Measurements from ENCODE around the gene ITPR2. TPM values are rescaled to one million over a fixed set of nuclear protein-coding genes. Genes with fewer than 3 reads are reported as not detected.

Gene ITPR2
- total and polyA plus RNA-seq, 4 donors: 11.7 to 93.3 (median 35.4) TPM

DNA sequence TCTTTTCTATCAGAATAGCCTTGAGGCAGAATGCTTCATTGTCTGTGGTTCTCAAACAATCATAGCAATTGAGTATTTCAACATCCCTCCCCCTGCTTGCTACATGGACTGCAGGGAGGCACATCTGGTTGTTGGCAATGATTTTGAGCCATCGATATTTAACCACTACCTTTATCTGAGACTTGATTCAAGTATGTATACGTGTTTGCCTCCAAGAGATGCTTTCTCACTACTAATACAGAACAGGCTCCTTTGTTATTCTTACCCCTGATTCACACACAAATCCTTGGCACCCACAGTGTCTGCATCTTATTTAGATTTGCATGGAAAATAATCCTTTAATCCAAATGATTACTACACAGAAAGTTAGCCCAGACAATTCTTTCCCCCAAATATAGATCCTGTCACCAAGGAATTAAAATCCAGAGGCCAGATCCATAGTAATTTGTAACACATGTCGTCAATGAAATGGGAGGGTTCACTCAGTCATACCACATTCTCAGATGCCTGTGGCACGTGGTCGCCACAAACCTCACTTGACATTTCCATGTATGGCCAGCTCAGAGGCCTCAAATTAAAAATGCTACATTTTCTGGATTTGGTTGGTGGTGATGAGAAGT, 199.3 kb downstream of the ITPR2 start (continued):
- no peak for TF ChIP-seq FOXA1 (IDR thresholded peaks at IDR 0.05)
- TF ChIP-seq, protein P1, sequence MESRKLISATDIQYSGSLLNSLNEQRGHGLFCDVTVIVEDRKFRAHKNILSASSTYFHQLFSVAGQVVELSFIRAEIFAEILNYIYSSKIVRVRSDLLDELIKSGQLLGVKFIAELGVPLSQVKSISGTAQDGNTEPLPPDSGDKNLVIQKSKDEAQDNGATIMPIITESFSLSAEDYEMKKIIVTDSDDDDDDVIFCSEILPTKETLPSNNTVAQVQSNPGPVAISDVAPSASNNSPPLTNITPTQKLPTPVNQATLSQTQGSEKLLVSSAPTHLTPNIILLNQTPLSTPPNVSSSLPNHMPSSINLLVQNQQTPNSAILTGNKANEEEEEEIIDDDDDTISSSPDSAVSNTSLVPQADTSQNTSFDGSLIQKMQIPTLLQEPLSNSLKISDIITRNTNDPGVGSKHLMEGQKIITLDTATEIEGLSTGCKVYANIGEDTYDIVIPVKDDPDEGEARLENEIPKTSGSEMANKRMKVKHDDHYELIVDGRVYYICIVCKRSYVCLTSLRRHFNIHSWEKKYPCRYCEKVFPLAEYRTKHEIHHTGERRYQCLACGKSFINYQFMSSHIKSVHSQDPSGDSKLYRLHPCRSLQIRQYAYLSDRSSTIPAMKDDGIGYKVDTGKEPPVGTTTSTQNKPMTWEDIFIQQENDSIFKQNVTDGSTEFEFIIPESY (IDR thresholded peaks at IDR 0.05): no peak

DNA sequence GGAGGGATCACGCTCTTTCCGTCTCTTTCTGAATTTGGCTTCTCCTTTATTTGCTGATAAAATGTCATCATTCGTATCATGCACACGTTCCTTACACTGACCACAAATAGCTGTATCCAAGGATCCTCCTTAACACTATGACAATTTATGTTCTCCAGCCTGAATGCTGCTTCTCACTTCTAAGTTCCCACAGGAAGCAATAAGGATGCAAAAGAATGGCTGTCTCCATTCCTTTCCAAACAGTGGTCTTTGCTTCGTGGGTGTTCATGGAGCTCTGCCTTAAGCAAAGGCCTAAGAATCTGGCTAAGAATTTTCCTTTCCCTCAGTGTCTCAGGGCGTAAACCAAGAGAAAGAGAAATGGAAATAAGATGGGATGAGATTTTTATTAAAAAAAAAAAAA, 200.2 kb downstream of the ITPR2 start:
- WGBS: 88% methylated on average over 6 of the region's 6 CpGs
- DNase-seq (ENCODE audit: low spot score): no peak
- Histone ChIP-seq H3K9me3 (ENCODE audit: control insufficient read depth in 4 of 4, low read length in 3 of 4) (no peaks in the 10 kb centered on the region), H3K9ac (ENCODE audit: low read depth in 1 of 2, low read length in 2 of 2) (no peak overlapping the region), H3K36me3 (ENCODE audit: control insufficient read depth in 4 of 4, insufficient read depth in 3 of 4, low read depth in 1 of 4, low read length in 3 of 4) (peaks cover 2 to 14% (median 9%) of the 10 kb centered on the region in 4 donors), H3K4me1 (ENCODE audit: control insufficient read depth in 4 of 4, insufficient read depth in 4 of 4, low read length in 3 of 4) (peaks cover 3 to 32% (median 19%) of the 10 kb centered on the region in 4 donors), H3K27me3 (ENCODE audit: control insufficient read depth in 4 of 4, insufficient read depth in 4 of 4, low read length in 3 of 4) (no peaks in the 10 kb centered on the region), H3K27ac (ENCODE audit: low read depth in 1 of 2, low read length in 2 of 2) (no peak overlapping the region), H3K4me3 (ENCODE audit: low read depth in 1 of 3, low read length in 3 of 3) (no peak overlapping the region)
- TF ChIP-seq, protein P2, sequence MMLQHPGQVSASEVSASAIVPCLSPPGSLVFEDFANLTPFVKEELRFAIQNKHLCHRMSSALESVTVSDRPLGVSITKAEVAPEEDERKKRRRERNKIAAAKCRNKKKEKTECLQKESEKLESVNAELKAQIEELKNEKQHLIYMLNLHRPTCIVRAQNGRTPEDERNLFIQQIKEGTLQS (IDR thresholded peaks at IDR 0.05): no peak
- no peak for TF ChIP-seq FOXA2 (IDR thresholded peaks at IDR 0.05)
- no peak for TF ChIP-seq FOXA1 (IDR thresholded peaks at IDR 0.05)
- TF ChIP-seq SP1 (IDR thresholded peaks at IDR 0.05): no peak
- no peak for TF ChIP-seq HNF4A (conservative IDR thresholded peaks at IDR 0.05)
- no peak for TF ChIP-seq JUND (IDR thresholded peaks at IDR 0.05)
- TF ChIP-seq, protein P1 (IDR thresholded peaks at IDR 0.05): no peak
- no peak for TF ChIP-seq HNF4G (IDR thresholded peaks at IDR 0.05)
- no peak for TF ChIP-seq TAF1 (conservative IDR thresholded peaks at IDR 0.05)
- no peak for TF ChIP-seq RAD21 (IDR thresholded peaks at IDR 0.05)
- no peak for TF ChIP-seq EGR1 (IDR thresholded peaks at IDR 0.05; ENCODE audit: low read depth in 2 of 2)
- no peak for TF ChIP-seq NR2F2 (IDR thresholded peaks at IDR 0.05)
- TF ChIP-seq, protein P3, sequence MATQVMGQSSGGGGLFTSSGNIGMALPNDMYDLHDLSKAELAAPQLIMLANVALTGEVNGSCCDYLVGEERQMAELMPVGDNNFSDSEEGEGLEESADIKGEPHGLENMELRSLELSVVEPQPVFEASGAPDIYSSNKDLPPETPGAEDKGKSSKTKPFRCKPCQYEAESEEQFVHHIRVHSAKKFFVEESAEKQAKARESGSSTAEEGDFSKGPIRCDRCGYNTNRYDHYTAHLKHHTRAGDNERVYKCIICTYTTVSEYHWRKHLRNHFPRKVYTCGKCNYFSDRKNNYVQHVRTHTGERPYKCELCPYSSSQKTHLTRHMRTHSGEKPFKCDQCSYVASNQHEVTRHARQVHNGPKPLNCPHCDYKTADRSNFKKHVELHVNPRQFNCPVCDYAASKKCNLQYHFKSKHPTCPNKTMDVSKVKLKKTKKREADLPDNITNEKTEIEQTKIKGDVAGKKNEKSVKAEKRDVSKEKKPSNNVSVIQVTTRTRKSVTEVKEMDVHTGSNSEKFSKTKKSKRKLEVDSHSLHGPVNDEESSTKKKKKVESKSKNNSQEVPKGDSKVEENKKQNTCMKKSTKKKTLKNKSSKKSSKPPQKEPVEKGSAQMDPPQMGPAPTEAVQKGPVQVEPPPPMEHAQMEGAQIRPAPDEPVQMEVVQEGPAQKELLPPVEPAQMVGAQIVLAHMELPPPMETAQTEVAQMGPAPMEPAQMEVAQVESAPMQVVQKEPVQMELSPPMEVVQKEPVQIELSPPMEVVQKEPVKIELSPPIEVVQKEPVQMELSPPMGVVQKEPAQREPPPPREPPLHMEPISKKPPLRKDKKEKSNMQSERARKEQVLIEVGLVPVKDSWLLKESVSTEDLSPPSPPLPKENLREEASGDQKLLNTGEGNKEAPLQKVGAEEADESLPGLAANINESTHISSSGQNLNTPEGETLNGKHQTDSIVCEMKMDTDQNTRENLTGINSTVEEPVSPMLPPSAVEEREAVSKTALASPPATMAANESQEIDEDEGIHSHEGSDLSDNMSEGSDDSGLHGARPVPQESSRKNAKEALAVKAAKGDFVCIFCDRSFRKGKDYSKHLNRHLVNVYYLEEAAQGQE (IDR thresholded peaks at IDR 0.05): no peak
- no peak for TF ChIP-seq GABPA (IDR thresholded peaks at IDR 0.05 in 1 of 2, conservative IDR thresholded peaks at IDR 0.05 in 1 of 2)
- TF ChIP-seq, protein P4, sequence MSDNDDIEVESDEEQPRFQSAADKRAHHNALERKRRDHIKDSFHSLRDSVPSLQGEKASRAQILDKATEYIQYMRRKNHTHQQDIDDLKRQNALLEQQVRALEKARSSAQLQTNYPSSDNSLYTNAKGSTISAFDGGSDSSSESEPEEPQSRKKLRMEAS (IDR thresholded peaks at IDR 0.05): no peak
- no peak for TF ChIP-seq RXRA (IDR thresholded peaks at IDR 0.05)
- TF ChIP-seq, protein P5, sequence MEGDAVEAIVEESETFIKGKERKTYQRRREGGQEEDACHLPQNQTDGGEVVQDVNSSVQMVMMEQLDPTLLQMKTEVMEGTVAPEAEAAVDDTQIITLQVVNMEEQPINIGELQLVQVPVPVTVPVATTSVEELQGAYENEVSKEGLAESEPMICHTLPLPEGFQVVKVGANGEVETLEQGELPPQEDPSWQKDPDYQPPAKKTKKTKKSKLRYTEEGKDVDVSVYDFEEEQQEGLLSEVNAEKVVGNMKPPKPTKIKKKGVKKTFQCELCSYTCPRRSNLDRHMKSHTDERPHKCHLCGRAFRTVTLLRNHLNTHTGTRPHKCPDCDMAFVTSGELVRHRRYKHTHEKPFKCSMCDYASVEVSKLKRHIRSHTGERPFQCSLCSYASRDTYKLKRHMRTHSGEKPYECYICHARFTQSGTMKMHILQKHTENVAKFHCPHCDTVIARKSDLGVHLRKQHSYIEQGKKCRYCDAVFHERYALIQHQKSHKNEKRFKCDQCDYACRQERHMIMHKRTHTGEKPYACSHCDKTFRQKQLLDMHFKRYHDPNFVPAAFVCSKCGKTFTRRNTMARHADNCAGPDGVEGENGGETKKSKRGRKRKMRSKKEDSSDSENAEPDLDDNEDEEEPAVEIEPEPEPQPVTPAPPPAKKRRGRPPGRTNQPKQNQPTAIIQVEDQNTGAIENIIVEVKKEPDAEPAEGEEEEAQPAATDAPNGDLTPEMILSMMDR (IDR thresholded peaks at IDR 0.05; ENCODE audit: low read depth, low read length, missing input control): no peak
